GM19193 (cell line): ENCODE measurements around the gene CEBPZ.
A peak's percentile ranks its signal among the peaks of the same experiment; 100 is the strongest.

Experiments used
- POLR2A ChIP-seq: IDR thresholded peaks from 4 replicates; pipeline ENCODE4 v1.6.1; 2011; ENCODE audit not compliant: insufficient read depth, insufficient read length; ENCODE audit errors: extremely low read depth

The CEBPZ gene

GRCh38 chr2:37230581-37230980 lies 815 bp downstream of the CEBPZ start:
- TF ChIP-seq POLR2A, result no peak

GRCh38 chr2:37228788-37229187 lies 2.6 kb downstream of the CEBPZ start:
- no peak for TF ChIP-seq POLR2A

GRCh38 chr2:37226863-37227262 lies 4.5 kb downstream of the CEBPZ start:
- TF ChIP-seq POLR2A, result no peak

- no peak for TF ChIP-seq POLR2A
Observed at GRCh38 chr2:37224063-37224462, 7.3 kb downstream of the CEBPZ start.

- no peak for TF ChIP-seq POLR2A
Observed at GRCh38 chr2:37223131-37223530, 8.3 kb downstream of the CEBPZ start.

GRCh38 chr2:37219046-37219445 lies 12.3 kb downstream of the CEBPZ start:
- TF ChIP-seq POLR2A, result no peak

- no peak for TF ChIP-seq POLR2A
Observed at GRCh38 chr2:37215250-37215649, 16.1 kb downstream of the CEBPZ start.

GRCh38 chr2:37211939-37212338 lies 19.5 kb downstream of the CEBPZ start:
- TF ChIP-seq POLR2A, result no peak

GRCh38 chr2:37211212-37211611 lies 20.2 kb downstream of the CEBPZ start:
- TF ChIP-seq POLR2A, result no peak

GRCh38 chr2:37205689-37206341 lies 25.6 kb downstream of the CEBPZ start:
- TF ChIP-seq POLR2A, result no peak

GRCh38 chr2:37203708-37204107 lies 27.7 kb downstream of the CEBPZ start:
- TF ChIP-seq POLR2A, result no peak

- TF ChIP-seq POLR2A, result no peak
Observed at GRCh38 chr2:37201766-37202165, 29.6 kb downstream of the CEBPZ start.

- no peak for TF ChIP-seq POLR2A
Observed at GRCh38 chr2:37201208-37201607, 30.2 kb downstream of the CEBPZ start.

- TF ChIP-seq POLR2A, result no peak
Observed at GRCh38 chr2:37198681-37199065, 32.7 kb downstream of the CEBPZ start.

- peak; percentile 78 for TF ChIP-seq POLR2A
Observed at GRCh38 chr2:37196320-37197195, 34.8 kb downstream of the CEBPZ start, which contains the start of gene CEBPZOS. CEBPZOS (plus strand) TSS chr2:37196496; CDS start chr2:37199705, 3,209 bp downstream.

GRCh38 chr2:37192551-37192950 lies 38.8 kb downstream of the CEBPZ start:
- TF ChIP-seq POLR2A, result no peak
